Thymus (tissue), 11 donors: Measurements from ENCODE around the gene PAQR4. TPM values are rescaled to one million over a fixed set of nuclear protein-coding genes. Genes with fewer than 3 reads are reported as not detected.
A peak's percentile ranks its signal among the peaks of the same experiment; 100 is the strongest.

ENCODE experiments used
- DNase-seq, 9 donors: peaks; one replicate each; pipeline ENCODE4 v3.0.0-alpha.2; 2013; ENCODE audit warnings: low spot score in 9 of 9, low read depth in 6 of 9, missing footprints in 1 of 9
- H3K27ac ChIP-seq, 2 donors: one replicate each; pipeline ENCODE4 v1.5.1; 2013; ENCODE audit warnings: control low read depth in 1 of 2, low read depth in 1 of 2, low read length in 1 of 2, mild to moderate bottlenecking in 1 of 2, moderate library complexity in 1 of 2
- H3K27me3 ChIP-seq, 2 donors: one replicate each; pipeline ENCODE4 v1.5.1; 2013; ENCODE audit warnings: low read length in 1 of 2; ENCODE audit not compliant: control insufficient read depth in 2 of 2, insufficient read depth in 1 of 2
- H3K36me3 ChIP-seq, 2 donors: one replicate each; pipeline ENCODE4 v1.5.1; 2013; ENCODE audit warnings: low read length in 1 of 2, mild to moderate bottlenecking in 1 of 2, moderate library complexity in 1 of 2; ENCODE audit not compliant: control insufficient read depth in 2 of 2, insufficient read depth in 2 of 2
- H3K4me1 ChIP-seq, 2 donors: one replicate each; pipeline ENCODE4 v1.5.1; 2013; ENCODE audit warnings: low read length in 2 of 2; ENCODE audit not compliant: control insufficient read depth in 2 of 2, insufficient read depth in 2 of 2
- H3K4me3 ChIP-seq, 2 donors: one replicate each; pipeline ENCODE4 v1.5.1; 2013; ENCODE audit warnings: low read length in 2 of 2, control low read depth in 1 of 2, mild to moderate bottlenecking in 1 of 2
- H3K9me3 ChIP-seq, 2 donors: one replicate each; pipeline ENCODE4 v1.5.1; 2013; ENCODE audit warnings: low read length in 1 of 2, mild to moderate bottlenecking in 1 of 2; ENCODE audit not compliant: control insufficient read depth in 2 of 2, insufficient read depth in 1 of 2
- WGBS: extraction: QIAGEN DNeasy Blood & Tissue Kit; methylation state at CpG from one replicate; pipeline ENCODE4 v1.1.7; 2013; 5-methylcytosine and 5-hydroxymethylcytosine counted together
- polyA plus RNA-seq: library from polyadenylated mRNA; stranded (reverse); fragments of 200-250 nt; gene quantifications from one replicate; pipeline ENCODE4 v1.2.3, GENCODE V29; 2013
- total RNA-seq: library from RNA; stranded (reverse); fragments of 120-200 nt; gene quantifications from one replicate; pipeline ENCODE4 v1.2.4, GENCODE V29; 2013
- donor health status: healthy.

The PAQR4 gene
- total and polyA plus RNA-seq, 2 donors: 9.5 to 11.2 TPM

- Histone ChIP-seq H3K36me3 (peaks cover 3 to 9% of the 10 kb centered on the region in 2 donors), H3K4me1 (peaks cover 0 to 35% of the 10 kb centered on the region in 2 donors), H3K27me3 (no peaks in the 10 kb centered on the region), H3K9me3 (no peaks in the 10 kb centered on the region), H3K4me3 (no peak overlapping the region), H3K27ac (no peak overlapping the region)
- no peak for DNase-seq
- 96% methylated on average over 16 of the region's 16 CpGs for WGBS
These were observed 18.4 kb upstream of the PAQR4 start for GRCh38 chr16:2950773-2951172.

DNA sequence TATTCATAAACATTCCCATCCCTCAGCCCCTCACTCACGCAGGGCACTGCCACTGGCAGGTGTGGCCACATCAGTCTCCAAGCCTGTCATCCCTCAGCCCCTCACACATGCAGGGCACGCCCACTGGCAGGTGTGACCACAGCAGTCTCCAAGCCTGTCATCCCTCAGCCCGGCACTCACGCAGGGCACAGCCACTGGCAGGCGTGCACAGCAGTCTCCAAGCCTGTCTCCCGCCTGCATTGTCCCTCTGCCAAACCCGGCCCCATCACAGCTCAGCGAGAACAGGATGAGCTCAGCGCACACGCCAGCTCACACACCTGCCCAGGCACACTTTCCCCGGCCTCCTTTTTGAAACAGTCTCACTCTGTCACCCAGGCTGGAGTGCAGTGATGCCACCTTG lies 16.5 kb upstream of the PAQR4 start:
- 54% methylated on average over 11 of the region's 11 CpGs for WGBS
- Histone ChIP-seq H3K36me3 (peaks cover 3 to 9% of the 10 kb centered on the region in 2 donors), H3K27me3 (peaks cover 0 to 10% of the 10 kb centered on the region in 2 donors), H3K4me3 (no peak overlapping the region), H3K4me1 (peaks cover 0 to 45% of the 10 kb centered on the region in 2 donors), H3K27ac (no peak overlapping the region), H3K9me3 (no peaks in the 10 kb centered on the region)
- DNase-seq: peak in 1 of 9 donors; percentile 42

DNA sequence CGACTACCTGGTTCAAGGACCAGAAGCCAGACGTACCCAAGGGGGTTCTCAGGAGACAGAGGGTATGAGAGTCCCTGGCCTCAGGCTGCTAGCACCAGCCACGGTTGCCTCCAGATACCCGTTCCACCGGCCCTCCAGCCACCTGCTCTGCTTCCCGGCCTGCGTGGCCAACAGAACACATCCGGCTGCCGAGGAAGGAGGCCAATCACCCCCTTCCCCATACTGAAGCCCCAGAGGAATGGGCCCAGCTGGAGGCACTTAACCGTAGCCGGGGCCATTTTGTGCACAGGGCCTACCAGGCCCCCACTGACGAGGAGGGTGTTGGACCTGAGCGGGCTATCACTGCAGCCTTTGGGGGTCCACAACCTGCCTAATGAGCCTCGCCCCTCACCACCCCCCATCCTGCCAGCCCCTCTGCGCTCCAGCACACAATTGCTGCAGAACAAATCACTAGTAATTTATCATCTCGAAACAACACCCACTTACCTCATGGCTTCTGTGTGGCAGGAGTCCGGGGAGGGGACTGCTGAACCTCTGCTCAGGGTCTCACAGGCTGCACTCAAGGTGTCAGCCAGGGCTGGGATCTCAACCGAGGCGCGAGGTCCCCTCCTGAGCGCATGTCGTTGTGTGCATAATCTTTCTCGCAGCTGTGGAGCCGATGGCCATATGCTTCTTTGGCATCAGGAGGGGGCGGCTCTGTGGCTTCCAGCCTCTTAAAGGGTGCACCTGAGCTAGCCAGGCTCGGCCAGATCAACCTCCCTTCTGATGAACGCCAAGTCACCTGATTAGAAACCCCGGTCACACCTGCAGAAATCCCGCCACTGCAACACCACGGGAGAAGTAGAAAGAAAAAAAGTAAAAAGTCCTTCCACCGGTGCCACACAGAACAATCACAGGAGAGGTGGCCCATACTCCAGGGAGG lies 15.2 kb upstream of the PAQR4 start:
- 80% methylated on average over 31 of the region's 31 CpGs for WGBS
- H3K4me1 ChIP-seq: peaks cover 0 to 45% of the 10 kb centered on the region in 2 donors
- peaks cover 3 to 7% of the 10 kb centered on the region in 2 donors for H3K36me3 ChIP-seq
- no peaks in the 10 kb centered on the region for H3K9me3 ChIP-seq
- H3K4me3 ChIP-seq: no peak overlapping the region
- H3K27me3 ChIP-seq: peaks cover 0 to 10% of the 10 kb centered on the region in 2 donors
- DNase-seq: peak in 1 of 9 donors; percentile 29
- H3K27ac ChIP-seq: peak overlapping the region in 1 of 2 donors; percentile 3

- Histone ChIP-seq H3K9me3 (no peaks in the 10 kb centered on the region), H3K27ac (no peak overlapping the region), H3K27me3 (peaks cover 0 to 10% of the 10 kb centered on the region in 2 donors), H3K36me3 (no peaks in the 10 kb centered on the region), H3K4me1 (peaks cover 0 to 45% of the 10 kb centered on the region in 2 donors), H3K4me3 (no peak overlapping the region)
- no peak for DNase-seq
- 85% methylated on average over 26 of the region's 26 CpGs for WGBS
These were observed 14.3 kb upstream of the PAQR4 start for GRCh38 chr16:2954656-2955381.

GRCh38 chr16:2955438-2955778 lies 13.7 kb upstream of the PAQR4 start:
- H3K27ac ChIP-seq: no peak overlapping the region
- 52% methylated on average over 10 of the region's 10 CpGs for WGBS
- DNase-seq: no peak
- H3K4me3 ChIP-seq: no peak overlapping the region
- peaks cover 0 to 45% of the 10 kb centered on the region in 2 donors for H3K4me1 ChIP-seq
- H3K9me3 ChIP-seq: no peaks in the 10 kb centered on the region
- peaks cover 0 to 10% of the 10 kb centered on the region in 2 donors for H3K27me3 ChIP-seq
- no peaks in the 10 kb centered on the region for H3K36me3 ChIP-seq

DNA sequence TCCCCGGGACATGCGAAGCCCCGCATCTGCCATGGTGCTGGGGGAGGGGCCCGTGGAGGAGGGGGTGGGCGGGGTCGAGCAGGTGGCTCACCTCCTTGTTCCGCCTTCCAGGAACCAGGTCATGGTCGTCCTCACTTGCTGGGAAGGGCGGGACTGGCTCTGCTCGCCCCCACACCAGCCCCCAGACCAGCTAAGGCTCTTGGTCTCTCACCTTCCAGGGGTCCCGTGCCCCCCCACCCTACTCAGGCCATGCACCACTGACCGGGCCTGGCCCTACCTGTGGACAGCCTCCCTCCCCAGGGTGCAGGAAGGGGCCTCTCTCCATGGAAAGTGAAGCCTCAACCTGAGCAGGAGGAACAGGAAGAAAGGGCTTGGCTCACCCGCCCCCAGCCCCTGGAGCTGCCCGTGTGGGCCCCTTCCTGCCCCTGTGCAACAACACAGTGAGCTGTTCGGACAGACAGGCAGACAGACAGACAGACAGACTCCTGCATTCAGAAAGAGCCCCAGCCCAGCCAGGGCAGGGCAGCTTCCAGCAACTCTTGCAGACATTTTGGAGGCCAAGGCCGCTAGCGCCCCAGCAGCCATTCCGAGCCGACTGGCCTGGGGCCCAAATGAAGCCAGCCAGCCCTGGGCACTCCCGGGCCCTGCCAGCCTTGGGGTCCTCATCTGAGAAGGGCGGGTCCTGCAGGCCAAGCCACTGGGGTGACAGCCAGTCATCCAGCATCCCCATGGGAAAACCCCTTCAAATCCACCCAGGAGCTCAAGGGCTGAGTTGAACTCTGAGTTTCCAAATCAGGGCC lies 13.2 kb upstream of the PAQR4 start:
- Histone ChIP-seq H3K4me1 (peaks cover 0 to 45% of the 10 kb centered on the region in 2 donors), H3K27me3 (peaks cover 0 to 10% of the 10 kb centered on the region in 2 donors), H3K9me3 (no peaks in the 10 kb centered on the region), H3K36me3 (no peaks in the 10 kb centered on the region), H3K4me3 (no peak overlapping the region), H3K27ac (no peak overlapping the region)
- 29% methylated on average over 21 of the region's 21 CpGs for WGBS
- peak in 2 of 9 donors; percentile 25 to 45 for DNase-seq

DNA sequence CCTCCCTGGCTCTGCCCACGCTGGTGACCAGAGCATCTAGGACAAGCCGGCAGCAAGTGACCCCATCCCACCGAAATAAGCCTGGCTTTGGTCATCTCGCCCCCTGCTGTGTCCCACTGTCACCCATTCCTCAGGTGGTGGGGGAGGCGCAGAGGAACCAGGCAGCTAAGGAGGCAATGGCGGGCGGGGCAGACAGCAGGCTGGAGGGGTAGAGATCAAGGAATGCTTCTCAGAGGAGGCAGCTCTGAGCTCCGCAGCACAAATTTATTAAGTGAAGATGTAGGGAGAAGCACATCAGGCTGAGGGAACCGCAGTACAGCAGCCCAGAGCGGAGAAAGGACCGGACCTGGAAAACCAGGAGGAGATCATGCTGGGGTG lies 12.6 kb upstream of the PAQR4 start:
- H3K27ac ChIP-seq: no peak overlapping the region
- DNase-seq: no peak
- WGBS: 96% methylated on average over 11 of the region's 11 CpGs
- no peaks in the 10 kb centered on the region for H3K9me3 ChIP-seq
- no peaks in the 10 kb centered on the region for H3K36me3 ChIP-seq
- peaks cover 0 to 10% of the 10 kb centered on the region in 2 donors for H3K27me3 ChIP-seq
- peaks cover 0 to 47% of the 10 kb centered on the region in 2 donors for H3K4me1 ChIP-seq
- no peak overlapping the region for H3K4me3 ChIP-seq

GRCh38 chr16:2959206-2959605 lies 9.9 kb upstream of the PAQR4 start:
- H3K27me3 ChIP-seq: peaks cover 17 to 34% of the 10 kb centered on the region in 2 donors
- peaks cover 0 to 6% of the 10 kb centered on the region in 2 donors for H3K9me3 ChIP-seq
- H3K27ac ChIP-seq: no peak overlapping the region
- H3K4me3 ChIP-seq: no peak overlapping the region
- 91% methylated on average over 10 of the region's 10 CpGs for WGBS
- DNase-seq: no peak
- peaks cover 24 to 53% of the 10 kb centered on the region in 2 donors for H3K4me1 ChIP-seq
- no peaks in the 10 kb centered on the region for H3K36me3 ChIP-seq
